K562 (cell line): ENCODE data around the gene ANXA2. TPM values are rescaled to one million over a fixed set of nuclear protein-coding genes. Genes with fewer than 3 reads are reported as not detected.

ENCODE experiments used
- ADNP ChIP-seq: fragments of 200-800 bp; sonication (Bioruptor generic); IDR thresholded peaks from 2 replicates; pipeline ENCODE4 v1.6.1; 2016; ENCODE audit warnings: missing genetic modification characterization, missing compliant biosample characterization
- ATF7 ChIP-seq: fragments of 450-650 bp; IDR thresholded peaks from 2 replicates; pipeline ENCODE4 v1.7.1; 2014; ENCODE audit warnings: mild to moderate bottlenecking, moderate library complexity
- CEBPB ChIP-seq: fragments of 450-650 bp; IDR thresholded peaks from 2 replicates; pipeline ENCODE4 v1.6.1; 2016; ENCODE audit warnings: missing genetic modification characterization, missing compliant biosample characterization
- DPF2 ChIP-seq: fragments of 450-650 bp; IDR thresholded peaks from 2 replicates; pipeline ENCODE4 v1.6.1; 2016
- MCM7 ChIP-seq, 2 experiments: fragments of 450-650 bp; IDR thresholded peaks; 2 replicates each; pipeline ENCODE4 v1.6.1; 2016 to 2018
- PHF21A ChIP-seq: fragments of 450-650 bp; IDR thresholded peaks from 2 replicates; pipeline ENCODE4 v1.6.1; 2017; ENCODE audit warnings: low read depth, borderline replicate concordance
- RNF2 ChIP-seq: sonication (generic); IDR thresholded peaks from 2 replicates; pipeline ENCODE4 v1.6.1; 2016
- ZNF518B ChIP-seq: fragments of 250-450 bp; sonication (Bioruptor Pico); IDR thresholded peaks from 2 replicates; pipeline ENCODE4 v1.5.0; 2021; ENCODE audit warnings: mild to moderate bottlenecking, moderate library complexity
- polyA plus RNA-seq, 8 experiments: library from polyadenylated mRNA; depleted of rRNA in 4 of 8; stranded (reverse) in 5 of 8; unstranded in 3 of 8; fragments of >200 nt; fragmentation: Nextera tagmentation in 2 of 8; fragmentation: Illumina TruSeq in 1 of 8; extraction: Ambion mirVana in 2 of 8; extraction: Trizol in 1 of 8; gene quantifications; 2 replicates each; pipeline versions ENCODE4 v1.2.1 to v1.2.3, GENCODE V29; 2011 to 2014; ENCODE audit warnings: inconsistent platforms in 1 of 8, missing spikeins in 1 of 8
- total RNA-seq, 7 experiments: library from RNA; depleted of rRNA in 6 of 7; stranded (reverse); fragments of >200 nt in 6 of 7; fragmentation: Illumina TruSeq in 2 of 7; extraction: Trizol in 2 of 7; gene quantifications; 2 replicates each; pipeline versions ENCODE4 v1.2.1 to v1.2.3, GENCODE V29; 2011 to 2021; ENCODE audit warnings: low replicate concordance in 1 of 7
- TF ChIP-seq, protein P1 (sequence below): fragments of 450-650 bp; IDR thresholded peaks from 2 replicates; pipeline ENCODE4 v1.6.1; 2016; ENCODE audit warnings: mild to moderate bottlenecking, moderate library complexity

Gene ANXA2
- total and polyA plus RNA-seq, 9 of the 15 experiments (the other 6 are each of a cell fraction or from before 2014, with no cell fraction given), result 301 to 1,102 (median 452) TPM

GRCh38 chr15:60417112-60417511 lies 19.3 kb upstream of the ANXA2 start (continued):
- TF ChIP-seq, protein P1, sequence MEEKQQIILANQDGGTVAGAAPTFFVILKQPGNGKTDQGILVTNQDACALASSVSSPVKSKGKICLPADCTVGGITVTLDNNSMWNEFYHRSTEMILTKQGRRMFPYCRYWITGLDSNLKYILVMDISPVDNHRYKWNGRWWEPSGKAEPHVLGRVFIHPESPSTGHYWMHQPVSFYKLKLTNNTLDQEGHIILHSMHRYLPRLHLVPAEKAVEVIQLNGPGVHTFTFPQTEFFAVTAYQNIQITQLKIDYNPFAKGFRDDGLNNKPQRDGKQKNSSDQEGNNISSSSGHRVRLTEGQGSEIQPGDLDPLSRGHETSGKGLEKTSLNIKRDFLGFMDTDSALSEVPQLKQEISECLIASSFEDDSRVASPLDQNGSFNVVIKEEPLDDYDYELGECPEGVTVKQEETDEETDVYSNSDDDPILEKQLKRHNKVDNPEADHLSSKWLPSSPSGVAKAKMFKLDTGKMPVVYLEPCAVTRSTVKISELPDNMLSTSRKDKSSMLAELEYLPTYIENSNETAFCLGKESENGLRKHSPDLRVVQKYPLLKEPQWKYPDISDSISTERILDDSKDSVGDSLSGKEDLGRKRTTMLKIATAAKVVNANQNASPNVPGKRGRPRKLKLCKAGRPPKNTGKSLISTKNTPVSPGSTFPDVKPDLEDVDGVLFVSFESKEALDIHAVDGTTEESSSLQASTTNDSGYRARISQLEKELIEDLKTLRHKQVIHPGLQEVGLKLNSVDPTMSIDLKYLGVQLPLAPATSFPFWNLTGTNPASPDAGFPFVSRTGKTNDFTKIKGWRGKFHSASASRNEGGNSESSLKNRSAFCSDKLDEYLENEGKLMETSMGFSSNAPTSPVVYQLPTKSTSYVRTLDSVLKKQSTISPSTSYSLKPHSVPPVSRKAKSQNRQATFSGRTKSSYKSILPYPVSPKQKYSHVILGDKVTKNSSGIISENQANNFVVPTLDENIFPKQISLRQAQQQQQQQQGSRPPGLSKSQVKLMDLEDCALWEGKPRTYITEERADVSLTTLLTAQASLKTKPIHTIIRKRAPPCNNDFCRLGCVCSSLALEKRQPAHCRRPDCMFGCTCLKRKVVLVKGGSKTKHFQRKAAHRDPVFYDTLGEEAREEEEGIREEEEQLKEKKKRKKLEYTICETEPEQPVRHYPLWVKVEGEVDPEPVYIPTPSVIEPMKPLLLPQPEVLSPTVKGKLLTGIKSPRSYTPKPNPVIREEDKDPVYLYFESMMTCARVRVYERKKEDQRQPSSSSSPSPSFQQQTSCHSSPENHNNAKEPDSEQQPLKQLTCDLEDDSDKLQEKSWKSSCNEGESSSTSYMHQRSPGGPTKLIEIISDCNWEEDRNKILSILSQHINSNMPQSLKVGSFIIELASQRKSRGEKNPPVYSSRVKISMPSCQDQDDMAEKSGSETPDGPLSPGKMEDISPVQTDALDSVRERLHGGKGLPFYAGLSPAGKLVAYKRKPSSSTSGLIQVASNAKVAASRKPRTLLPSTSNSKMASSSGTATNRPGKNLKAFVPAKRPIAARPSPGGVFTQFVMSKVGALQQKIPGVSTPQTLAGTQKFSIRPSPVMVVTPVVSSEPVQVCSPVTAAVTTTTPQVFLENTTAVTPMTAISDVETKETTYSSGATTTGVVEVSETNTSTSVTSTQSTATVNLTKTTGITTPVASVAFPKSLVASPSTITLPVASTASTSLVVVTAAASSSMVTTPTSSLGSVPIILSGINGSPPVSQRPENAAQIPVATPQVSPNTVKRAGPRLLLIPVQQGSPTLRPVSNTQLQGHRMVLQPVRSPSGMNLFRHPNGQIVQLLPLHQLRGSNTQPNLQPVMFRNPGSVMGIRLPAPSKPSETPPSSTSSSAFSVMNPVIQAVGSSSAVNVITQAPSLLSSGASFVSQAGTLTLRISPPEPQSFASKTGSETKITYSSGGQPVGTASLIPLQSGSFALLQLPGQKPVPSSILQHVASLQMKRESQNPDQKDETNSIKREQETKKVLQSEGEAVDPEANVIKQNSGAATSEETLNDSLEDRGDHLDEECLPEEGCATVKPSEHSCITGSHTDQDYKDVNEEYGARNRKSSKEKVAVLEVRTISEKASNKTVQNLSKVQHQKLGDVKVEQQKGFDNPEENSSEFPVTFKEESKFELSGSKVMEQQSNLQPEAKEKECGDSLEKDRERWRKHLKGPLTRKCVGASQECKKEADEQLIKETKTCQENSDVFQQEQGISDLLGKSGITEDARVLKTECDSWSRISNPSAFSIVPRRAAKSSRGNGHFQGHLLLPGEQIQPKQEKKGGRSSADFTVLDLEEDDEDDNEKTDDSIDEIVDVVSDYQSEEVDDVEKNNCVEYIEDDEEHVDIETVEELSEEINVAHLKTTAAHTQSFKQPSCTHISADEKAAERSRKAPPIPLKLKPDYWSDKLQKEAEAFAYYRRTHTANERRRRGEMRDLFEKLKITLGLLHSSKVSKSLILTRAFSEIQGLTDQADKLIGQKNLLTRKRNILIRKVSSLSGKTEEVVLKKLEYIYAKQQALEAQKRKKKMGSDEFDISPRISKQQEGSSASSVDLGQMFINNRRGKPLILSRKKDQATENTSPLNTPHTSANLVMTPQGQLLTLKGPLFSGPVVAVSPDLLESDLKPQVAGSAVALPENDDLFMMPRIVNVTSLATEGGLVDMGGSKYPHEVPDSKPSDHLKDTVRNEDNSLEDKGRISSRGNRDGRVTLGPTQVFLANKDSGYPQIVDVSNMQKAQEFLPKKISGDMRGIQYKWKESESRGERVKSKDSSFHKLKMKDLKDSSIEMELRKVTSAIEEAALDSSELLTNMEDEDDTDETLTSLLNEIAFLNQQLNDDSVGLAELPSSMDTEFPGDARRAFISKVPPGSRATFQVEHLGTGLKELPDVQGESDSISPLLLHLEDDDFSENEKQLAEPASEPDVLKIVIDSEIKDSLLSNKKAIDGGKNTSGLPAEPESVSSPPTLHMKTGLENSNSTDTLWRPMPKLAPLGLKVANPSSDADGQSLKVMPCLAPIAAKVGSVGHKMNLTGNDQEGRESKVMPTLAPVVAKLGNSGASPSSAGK, result no peak
- TF ChIP-seq ADNP (tag), result peak; percentile 95
- TF ChIP-seq ZNF518B (CRISPR knock-in tag), result no peak
- no peak for TF ChIP-seq CEBPB
- TF ChIP-seq ATF7, result no peak
- peak; percentile 72 for TF ChIP-seq DPF2
- TF ChIP-seq RNF2, result no peak
- TF ChIP-seq PHF21A, result no peak
- TF ChIP-seq MCM7 (IDR thresholded peaks at IDR 0.05), result no peak
